HCT116 (cell line): ENCODE data around the gene KRTAP10-7. TPM values are rescaled to one million over a fixed set of nuclear protein-coding genes. Genes with fewer than 3 reads are reported as not detected.
"Not testable (repeated sequence)": the region's sequence is repeated elsewhere in the genome, so short reads cannot be mapped to it uniquely, and the experiment has no call there.

ENCODE experiments used
- ATAC-seq: fragments of 200-7000 bp; cut with Tn5 transposase; 2 replicates; pipeline ENCODE4 v1.9.1; 2020; ENCODE audit warnings: mild to moderate bottlenecking, moderate library complexity
- BruUV-seq: library from RNA; stranded (reverse); fragments of 400-500 nt; replicated peaks from 2 replicates; lab custom pipeline; 2021; lab: Mats Ljungman, UMichigan
- CTCF ChIA-PET: fragments of 300-600 bp; sonication (Branson Sonifier 250); formaldehyde crosslinking; loops from one replicate; lab custom pipeline; 2021; ENCODE audit warnings: antibody characterized with exemption; lab: Charles Lee
- POLR2A ChIA-PET: fragments of 300-600, 350-600 bp; sonication (Branson Sonifier 250); formaldehyde crosslinking; loops from one replicate; lab custom pipeline; 2021; ENCODE audit warnings: antibody characterized with exemption; lab: Charles Lee
- RAD21 ChIA-PET, 2 experiments: fragments of 300-600 bp; sonication (Branson Sonifier 250); formaldehyde crosslinking; loops; one replicate each; lab custom pipeline; 2023; ENCODE audit warnings: low total read pairs in 2 of 2; ENCODE audit not compliant: uncharacterized antibody in 2 of 2, unreplicated experiment in 2 of 2, low non-redundant PET in 1 of 2; lab: Charles Lee
- DNase-seq: peaks from one replicate; pipeline ENCODE4 v3.0.0-alpha.2; 2010; ENCODE audit warnings: low read depth, low spot score
- H2AFZ ChIP-seq: fragments of 200-600 bp; shearing (Covaris generic), sonication (generic); 2 replicates; pipeline ENCODE4 v1.6.1; 2017; ENCODE audit warnings: low read depth, mixed run types, mixed read lengths, antibody characterized with exemption, low read length; ENCODE audit not compliant: poor library complexity, severe bottlenecking
- H3K27ac ChIP-seq: 2 replicates; pipeline ENCODE4 v1.5.1; 2012; ENCODE audit warnings: low read depth, low read length
- H3K27me3 ChIP-seq: fragments of 200-600 bp; sonication (generic); 2 replicates; pipeline ENCODE4 v1.6.1; 2016; ENCODE audit warnings: mixed run types, low read length, mixed read lengths; ENCODE audit not compliant: insufficient read depth
- H3K36me3 ChIP-seq, 2 experiments: fragments of 200-500 bp in 1 of 2; fragments of 200-600 bp in 1 of 2; sonication (Bioruptor generic) in 1 of 2; sonication (generic) in 1 of 2; 2 replicates each; pipeline versions ENCODE4 v1.5.1 to v1.6.1; 2014 to 2016; ENCODE audit warnings: low read length in 2 of 2, inconsistent platforms in 1 of 2, mixed read lengths in 1 of 2, mixed run types in 1 of 2; ENCODE audit not compliant: insufficient read depth in 2 of 2, control insufficient read depth in 1 of 2
- H3K4me1 ChIP-seq, 2 experiments: fragments of 200-600 bp in 1 of 2; sonication (generic) in 1 of 2; 2 replicates each; pipeline versions ENCODE4 v1.5.1 to v1.6.1; 2012 to 2017; ENCODE audit warnings: low read length in 2 of 2, inconsistent platforms in 1 of 2, mild to moderate bottlenecking in 1 of 2, mixed read lengths in 1 of 2, mixed run types in 1 of 2, moderate library complexity in 1 of 2; ENCODE audit not compliant: insufficient read depth in 2 of 2, control insufficient read depth in 1 of 2
- H3K4me2 ChIP-seq: fragments of 200-600 bp; sonication (generic); 2 replicates; pipeline ENCODE4 v1.6.1; 2017; ENCODE audit warnings: mixed run types, low read length, mixed read lengths
- H3K4me3 ChIP-seq, 2 experiments: fragments of 200-600 bp in 1 of 2; sonication (generic) in 1 of 2; replicated peaks in 1 of 2; 2 replicates each; pipeline ENCODE4 v1.5.1; 2011 to 2016; ENCODE audit warnings: low read length in 2 of 2, control low read depth in 1 of 2, low read depth in 1 of 2, mild to moderate bottlenecking in 1 of 2, mixed read lengths in 1 of 2, mixed run types in 1 of 2
- H3K79me2 ChIP-seq: fragments of 200-600 bp; sonication (generic); 2 replicates; pipeline ENCODE4 v1.6.1; 2017; ENCODE audit warnings: mild to moderate bottlenecking, mixed run types, low read length, moderate library complexity, mixed read lengths; ENCODE audit not compliant: insufficient read depth
- H3K9ac ChIP-seq: fragments of 200-600 bp; sonication (generic); 2 replicates; pipeline ENCODE4 v1.6.1; 2016; ENCODE audit warnings: low read length, mixed read lengths
- H3K9me2 ChIP-seq: fragments of 200-600 bp; sonication (generic), shearing (Covaris generic); 2 replicates; pipeline ENCODE4 v1.6.1; 2017; ENCODE audit warnings: mixed run types, mild to moderate bottlenecking, moderate library complexity; ENCODE audit not compliant: insufficient read depth
- H3K9me3 ChIP-seq, 2 experiments: fragments of 200-500 bp in 1 of 2; fragments of 200-600 bp in 1 of 2; sonication (Bioruptor generic) in 1 of 2; sonication (generic) in 1 of 2; 2 replicates each; pipeline ENCODE4 v1.6.1; 2014 to 2017; ENCODE audit warnings: low read length in 2 of 2, mixed read lengths in 2 of 2, inconsistent platforms in 1 of 2, low read depth in 1 of 2, mild to moderate bottlenecking in 1 of 2, mixed run types in 1 of 2, moderate library complexity in 1 of 2; ENCODE audit not compliant: control insufficient read depth in 1 of 2, insufficient read depth in 1 of 2
- H4K20me1 ChIP-seq: fragments of 200-600 bp; sonication (generic), shearing (Covaris generic); 2 replicates; pipeline ENCODE4 v1.6.1; 2017; ENCODE audit warnings: mixed run types, mild to moderate bottlenecking, moderate library complexity; ENCODE audit not compliant: insufficient read depth
- CBX3 ChIP-seq: IDR thresholded peaks from 2 replicates; pipeline ENCODE4 v1.6.1; 2012; ENCODE audit warnings: low read depth
- CEBPB ChIP-seq: IDR thresholded peaks from 2 replicates; pipeline ENCODE4 v1.6.1; 2012; ENCODE audit warnings: low read depth
- FOSL1 ChIP-seq: IDR thresholded peaks from 2 replicates; pipeline ENCODE4 v1.6.1; 2012; ENCODE audit warnings: low read depth
- JUND ChIP-seq: IDR thresholded peaks from 2 replicates; pipeline ENCODE4 v1.6.1; 2012
- POLR2A ChIP-seq: IDR thresholded peaks from 2 replicates; pipeline ENCODE4 v1.7.0; 2011; ENCODE audit warnings: borderline replicate concordance; ENCODE audit not compliant: insufficient read depth, insufficient read length; ENCODE audit errors: extremely low read depth
- POLR2AphosphoS5 ChIP-seq: IDR thresholded peaks from 2 replicates; pipeline ENCODE4 v1.6.1; 2011; ENCODE audit warnings: mild to moderate bottlenecking, low read depth, low read length, moderate library complexity
- RAD21 ChIP-seq: IDR thresholded peaks from 2 replicates; pipeline ENCODE4 v1.6.1; 2012; ENCODE audit warnings: low read depth, mild to moderate bottlenecking
- YY1 ChIP-seq: IDR thresholded peaks from 2 replicates; pipeline ENCODE4 v1.6.1; 2011; ENCODE audit warnings: low read length, low read depth, moderate library complexity, mild to moderate bottlenecking; ENCODE audit not compliant: insufficient replicate concordance; ENCODE audit errors: extremely low read depth
- ZBTB33 ChIP-seq: IDR thresholded peaks from 2 replicates; pipeline ENCODE4 v1.6.1; 2011; ENCODE audit warnings: mild to moderate bottlenecking, low read length, moderate library complexity; ENCODE audit not compliant: insufficient replicate concordance; ENCODE audit errors: extremely low read depth
- ZFX ChIP-seq: fragments of 450-650 bp; IDR thresholded peaks from 2 replicates; pipeline ENCODE4 v1.6.1; 2017
- intact Hi-C: fragments of 100-400 bp; cut with micrococcal nuclease; formaldehyde crosslinking; loops from 2 replicates; pipeline ENCODE4 v1.10.0; 2022
- total RNA-seq: library from RNA; stranded (reverse); gene quantifications from one replicate; pipeline ENCODE4 v1.2.1, GENCODE V29; 2021; ENCODE audit not compliant: unreplicated experiment
- TF ChIP-seq, protein P1 (sequence below): IDR thresholded peaks from 2 replicates; pipeline ENCODE4 v1.6.1; 2012

KRTAP10-7 gene
- total RNA-seq, 1 experiment from 2014 or later, result not detected

DNA sequence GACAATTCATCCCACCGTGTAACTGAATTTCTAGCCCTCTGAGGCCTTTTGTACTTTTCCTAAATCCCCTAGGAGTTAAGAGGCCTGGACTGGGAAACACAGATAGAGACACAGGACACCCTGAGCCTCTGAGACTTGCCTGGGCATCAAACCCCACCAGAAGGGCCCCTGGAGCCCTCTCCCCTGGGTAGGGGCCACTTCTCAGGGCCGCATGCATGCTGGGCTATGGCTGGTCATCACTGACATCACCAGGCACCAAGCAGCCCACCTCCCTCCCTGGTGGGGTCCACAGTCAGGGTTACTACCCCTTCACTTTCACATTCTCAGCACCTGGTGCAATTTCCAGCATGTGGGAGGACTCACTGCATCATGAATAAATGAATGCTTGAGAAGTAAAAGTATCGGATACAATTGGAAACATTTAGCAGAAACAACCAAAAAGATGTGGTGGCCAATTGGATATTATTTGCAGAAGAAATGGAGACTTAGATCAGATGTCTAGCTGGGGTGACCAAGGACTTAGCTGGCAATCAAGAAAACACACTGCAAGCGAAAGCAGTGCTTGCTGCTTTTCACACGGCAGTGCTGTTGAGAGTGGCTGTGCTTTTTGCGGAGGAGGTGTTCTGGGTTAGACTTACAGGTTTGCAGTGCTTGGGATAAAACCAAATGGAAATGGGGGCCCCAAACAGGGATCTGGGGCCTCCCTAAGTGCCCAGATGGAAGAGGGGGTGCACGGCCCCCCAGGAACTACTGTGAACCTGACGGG lies 950 bp upstream of the KRTAP10-7 start:
- peaks cover 9% of the 10 kb centered on the region; the same call in 1 of the 2 replicates for H3K27me3 ChIP-seq
- H3K4me2 ChIP-seq, result no peak overlapping the region
- no peaks in the 10 kb centered on the region for H3K9me3 ChIP-seq
- ChIA-PET POLR2A (no interaction called here), CTCF (no interaction called here), RAD21 (no interaction called here)
- DNase-seq (no peak), ATAC-seq (no peak)
- no peak for TF ChIP-seq JUND
- TF ChIP-seq CEBPB, result no peak
- TF ChIP-seq, protein P1, sequence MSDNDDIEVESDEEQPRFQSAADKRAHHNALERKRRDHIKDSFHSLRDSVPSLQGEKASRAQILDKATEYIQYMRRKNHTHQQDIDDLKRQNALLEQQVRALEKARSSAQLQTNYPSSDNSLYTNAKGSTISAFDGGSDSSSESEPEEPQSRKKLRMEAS, result no peak
- TF ChIP-seq CBX3, result no peak
- no peak for TF ChIP-seq POLR2A
- no peak for TF ChIP-seq FOSL1
- no peak for TF ChIP-seq POLR2AphosphoS5
- TF ChIP-seq RAD21, result no peak
- TF ChIP-seq ZFX, result no peak
- TF ChIP-seq YY1, result no peak
- TF ChIP-seq ZBTB33, result no peak
- no peak overlapping the region for H3K4me3 ChIP-seq
- intact Hi-C loops, result no loop called here
- no peak overlapping the region for H3K9ac ChIP-seq
- no peaks in the 10 kb centered on the region for H3K36me3 ChIP-seq
- no TSS peak for BruUV-seq
- H3K9me2 ChIP-seq, result no peaks in the 10 kb centered on the region
- no peak overlapping the region for H3K27ac ChIP-seq
- no peak overlapping the region for H2AFZ ChIP-seq
- no peaks in the 10 kb centered on the region for H4K20me1 ChIP-seq
- no peaks in the 10 kb centered on the region for H3K79me2 ChIP-seq
- H3K4me1 ChIP-seq, result peaks cover 0 to 3% of the 10 kb centered on the region in 2 experiments; a peak in 1 of 4 replicates

GRCh38 chr21:44601091-44601490 lies 694 bp downstream of the KRTAP10-7 start:
- H3K9ac ChIP-seq, H4K20me1 ChIP-seq, H3K27ac ChIP-seq, RAD21 ChIA-PET, H3K9me3 ChIP-seq, H3K4me3 ChIP-seq, DNase-seq, intact Hi-C loops, CTCF ChIA-PET, BruUV-seq, H2AFZ ChIP-seq, H3K36me3 ChIP-seq, H3K4me1 ChIP-seq, POLR2A ChIA-PET, H3K4me2 ChIP-seq, H3K79me2 ChIP-seq, H3K9me2 ChIP-seq: not testable (repeated sequence)
- peaks cover 11% of the 10 kb centered on the region; the same call in 1 of the 2 replicates for H3K27me3 ChIP-seq
- ATAC-seq, result peak; percentile 47
